CD4-positive, alpha-beta memory T cell (primary cell): ENCODE data around the gene CYP2S1. TPM values are rescaled to one million over a fixed set of nuclear protein-coding genes. Genes with fewer than 3 reads are reported as not detected.
"Not testable (repeated sequence)": the region's sequence is repeated elsewhere in the genome, so short reads cannot be mapped to it uniquely, and the experiment has no call there.

Experiments
- CTCF ChIA-PET: fragments of 350-600 bp; sonication (Branson Sonifier 250); formaldehyde crosslinking; loops from one replicate; lab custom pipeline; 2021; ENCODE audit warnings: inconsistent platforms; ENCODE audit not compliant: partially characterized antibody; lab: Charles Lee
- POLR2A ChIA-PET: fragments of 350-600 bp; sonication (Branson Sonifier 250); formaldehyde crosslinking; loops from one replicate; lab custom pipeline; 2021; ENCODE audit not compliant: partially characterized antibody; lab: Charles Lee
- DNase-seq, 5 donors: peaks; one replicate each; pipeline versions ENCODE4 v3.0.0 to v3.0.0-alpha.2; 2020 to 2022; ENCODE audit warnings: mixed read lengths in 1 of 5
- H3K27ac ChIP-seq: one replicate; pipeline ENCODE4 v1.7.0; 2013; ENCODE audit warnings: low read depth, low read length
- H3K27me3 ChIP-seq: 2 replicates; pipeline ENCODE4 v1.7.0; 2013; ENCODE audit warnings: mild to moderate bottlenecking, low read length, moderate library complexity; ENCODE audit not compliant: insufficient read depth
- H3K36me3 ChIP-seq: 2 replicates; pipeline ENCODE4 v1.7.0; 2013; ENCODE audit warnings: mild to moderate bottlenecking, low read length, moderate library complexity; ENCODE audit not compliant: insufficient read depth
- H3K4me1 ChIP-seq: 2 replicates; pipeline ENCODE4 v1.7.0; 2013; ENCODE audit warnings: mild to moderate bottlenecking, low read length, moderate library complexity; ENCODE audit not compliant: insufficient read depth
- H3K4me3 ChIP-seq, 2 donors: one replicate each; pipeline ENCODE4 v1.7.0; 2013; ENCODE audit warnings: low read length in 2 of 2, mild to moderate bottlenecking in 1 of 2
- H3K9me3 ChIP-seq, 2 donors: one replicate each; pipeline ENCODE4 v1.7.0; 2013; ENCODE audit warnings: low read length in 2 of 2, control low read depth in 1 of 2; ENCODE audit not compliant: control insufficient read depth in 1 of 2
- H3K27ac Mint-ChIP-seq, 7 donors: one replicate each; pipeline ENCODE4 v1.8.0; 2020 to 2021; ENCODE audit warnings: mixed read lengths in 7 of 7, mild to moderate bottlenecking in 6 of 7, inconsistent platforms in 3 of 7, moderate library complexity in 3 of 7
- H3K27me3 Mint-ChIP-seq, 2 donors: one replicate each; pipeline ENCODE4 v1.8.0; 2020 to 2021; ENCODE audit warnings: mixed read lengths in 2 of 2
- H3K36me3 Mint-ChIP-seq, 2 donors: one replicate each; pipeline ENCODE4 v1.8.0; 2020 to 2021; ENCODE audit warnings: mixed read lengths in 2 of 2, inconsistent platforms in 1 of 2, mild to moderate bottlenecking in 1 of 2
- H3K4me1 Mint-ChIP-seq, 4 donors: one replicate each; pipeline ENCODE4 v1.8.0; 2020 to 2021; ENCODE audit warnings: mixed read lengths in 4 of 4, mild to moderate bottlenecking in 1 of 4
- H3K4me3 Mint-ChIP-seq, 8 donors: one replicate each; pipeline ENCODE4 v1.8.0; 2020 to 2021; ENCODE audit warnings: mixed read lengths in 8 of 8, mild to moderate bottlenecking in 7 of 8, moderate library complexity in 6 of 8, inconsistent platforms in 3 of 8
- H3K9me3 Mint-ChIP-seq, 8 donors: one replicate each; pipeline ENCODE4 v1.8.0; 2020 to 2021; ENCODE audit warnings: mixed read lengths in 8 of 8, mild to moderate bottlenecking in 5 of 8, inconsistent platforms in 3 of 8, moderate library complexity in 1 of 8
- intact Hi-C: fragments of 100-400 bp; cut with micrococcal nuclease; formaldehyde crosslinking; loops from one replicate; pipeline ENCODE4 v1.15.1; 2023
- polyA plus RNA-seq, 2 donors: library from polyadenylated mRNA; unstranded; fragments of 300-500 nt; fragmentation: Illumina TruSeq; gene quantifications; one replicate each; pipeline ENCODE4 v1.2.3, GENCODE V29; 2021
- total RNA-seq, 2 experiments: library from RNA; stranded (reverse); gene quantifications; one replicate each; pipeline ENCODE4 v1.2.3, GENCODE V29; 2021

CYP2S1 gene
- total RNA-seq (under 1 TPM; 0.15 to 0.28 TPM), polyA plus RNA-seq (not detected)

GRCh38 chr19:41192574-41193429 is at the start of gene CYP2S1:
CYP2S1 (plus strand) TSS chr19:41193219; CDS start chr19:41193265, 46 bp downstream.
- ChIA-PET CTCF (no interaction called here), POLR2A (interaction anchor here (1.2 to 1.3 kb wide), 2 partner anchors 112 to 115 kb away, joined by 3 read pairs; no protein-coding TSS in a partner anchor)
- H3K4me1 Mint-ChIP-seq: peaks cover 6 to 16% (median 15%) of the 10 kb centered on the region in 4 donors
- Histone ChIP-seq H3K9me3 (no peaks in the 10 kb centered on the region), H3K4me1 (peaks cover 16% of the 10 kb centered on the region), H3K4me3 (no peak within 1 kb of the TSS), H3K36me3 (no peaks in the 10 kb centered on the region), H3K27me3 (peaks cover 20% of the 10 kb centered on the region), H3K27ac (no peak within 1 kb of the TSS)
- intact Hi-C loops: no loop called here
- H3K4me3 Mint-ChIP-seq: peak within 1 kb of the TSS in 6 of 8 donors; percentile 21 to 61 (median 46)
- peaks cover 0 to 2% (median 0%) of the 10 kb centered on the region in 8 donors for H3K9me3 Mint-ChIP-seq
- peak in 2 of 5 donors; percentile 4 to 17 for DNase-seq
- H3K36me3 Mint-ChIP-seq: no peaks in the 10 kb centered on the region
- peaks cover 33 to 40% of the 10 kb centered on the region in 2 donors for H3K27me3 Mint-ChIP-seq
- no peak within 1 kb of the TSS for H3K27ac Mint-ChIP-seq

GRCh38 chr19:41144403-41144802 is 48.6 kb upstream of the CYP2S1 start:
- no peaks in the 10 kb centered on the region for H3K36me3 ChIP-seq
- Mint-ChIP-seq H3K27ac (peak overlapping the region in 5 of 7 donors; percentile 39 to 84 (median 81)), H3K4me3 (no peak overlapping the region), H3K9me3 (peaks cover 0 to 1% (median 0%) of the 10 kb centered on the region in 8 donors), H3K36me3 (no peaks in the 10 kb centered on the region), H3K4me1 (peaks cover 0 to 2% (median under 1%) of the 10 kb centered on the region in 4 donors), H3K27me3 (peaks cover 6 to 11% of the 10 kb centered on the region in 2 donors)
- POLR2A ChIA-PET: interaction anchor here (1.0 to 1.7 kb wide), 5 partner anchors 24 to 482 kb away, joined by 3 to 11 read pairs (median 3); partner anchors contain the start of gene RAB4B
- H3K4me1 ChIP-seq: no peaks in the 10 kb centered on the region
- intact Hi-C loops: loop anchor here (1.0 to 5.0 kb wide), 5 partner anchors 17 to 366 kb away; partner anchors contain the start of gene RAB4B
- H3K27me3 ChIP-seq: no peaks in the 10 kb centered on the region
- no peaks in the 10 kb centered on the region for H3K9me3 ChIP-seq
- CTCF ChIA-PET: interaction anchor here (0.7 to 4.7 kb wide), 26 partner anchors 13 to 539 kb away, joined by 3 to 36 read pairs (median 4); partner anchors contain the start of gene CYP2B6
- H3K4me3 ChIP-seq: no peak overlapping the region
- H3K27ac ChIP-seq: no peak overlapping the region
- DNase-seq: peak; percentile 85 to 88 (median 86)

GRCh38 chr19:41149831-41150230 is 43.2 kb upstream of the CYP2S1 start:
- H3K4me1 Mint-ChIP-seq: no peaks in the 10 kb centered on the region
- intact Hi-C loops: no loop called here
- no peak for DNase-seq
- H3K9me3 ChIP-seq: no peaks in the 10 kb centered on the region
- no peaks in the 10 kb centered on the region for H3K27me3 ChIP-seq
- POLR2A ChIA-PET: no interaction called here
- H3K36me3 ChIP-seq: no peaks in the 10 kb centered on the region
- peaks cover 0 to 1% (median 0%) of the 10 kb centered on the region in 8 donors for H3K9me3 Mint-ChIP-seq
- H3K36me3 Mint-ChIP-seq: no peaks in the 10 kb centered on the region
- no peak overlapping the region for H3K4me3 Mint-ChIP-seq
- no peak overlapping the region for H3K27ac Mint-ChIP-seq
- CTCF ChIA-PET: interaction anchor here (0.7 kb wide), 2 partner anchors 447 to 488 kb away, joined by 3 to 6 read pairs; no protein-coding TSS in a partner anchor
- H3K4me1 ChIP-seq: no peaks in the 10 kb centered on the region
- H3K4me3 ChIP-seq: no peak overlapping the region
- no peak overlapping the region for H3K27ac ChIP-seq
- peaks cover 2 to 12% of the 10 kb centered on the region in 2 donors for H3K27me3 Mint-ChIP-seq

GRCh38 chr19:41150986-41151385 is 42.0 kb upstream of the CYP2S1 start:
- POLR2A ChIA-PET, H3K4me1 ChIP-seq, H3K27ac Mint-ChIP-seq, H3K27ac ChIP-seq, H3K27me3 ChIP-seq, H3K27me3 Mint-ChIP-seq, H3K36me3 ChIP-seq, H3K36me3 Mint-ChIP-seq, H3K9me3 Mint-ChIP-seq, intact Hi-C loops, H3K4me1 Mint-ChIP-seq, CTCF ChIA-PET, H3K4me3 ChIP-seq, DNase-seq, H3K9me3 ChIP-seq, H3K4me3 Mint-ChIP-seq: not testable (repeated sequence)

- peaks cover 0 to 4% of the 10 kb centered on the region in 2 donors for H3K9me3 ChIP-seq
- H3K4me3 ChIP-seq: no peak overlapping the region
- Mint-ChIP-seq H3K36me3 (no peaks in the 10 kb centered on the region), H3K27me3 (peaks cover 0 to 2% of the 10 kb centered on the region in 2 donors), H3K9me3 (peaks cover 0 to 2% (median 0%) of the 10 kb centered on the region in 8 donors), H3K4me1 (no peaks in the 10 kb centered on the region), H3K4me3 (no peak overlapping the region), H3K27ac (no peak overlapping the region)
- no peak for DNase-seq
- H3K27ac ChIP-seq: no peak overlapping the region
- POLR2A ChIA-PET: interaction anchor here (0.7 kb wide), 1 partner anchor 450 kb away, joined by 3 read pairs; no protein-coding TSS in a partner anchor
- H3K27me3 ChIP-seq: no peaks in the 10 kb centered on the region
- CTCF ChIA-PET: no interaction called here
- intact Hi-C loops: no loop called here
- H3K4me1 ChIP-seq: no peaks in the 10 kb centered on the region
- H3K36me3 ChIP-seq: no peaks in the 10 kb centered on the region
Measured at GRCh38 chr19:41154060-41154459, 39.0 kb upstream of the CYP2S1 start.

GRCh38 chr19:41156207-41156606 is 36.8 kb upstream of the CYP2S1 start:
- Histone ChIP-seq H3K36me3 (no peaks in the 10 kb centered on the region), H3K4me3 (no peak overlapping the region), H3K9me3 (peaks cover 0 to 4% of the 10 kb centered on the region in 2 donors), H3K4me1 (no peaks in the 10 kb centered on the region), H3K27me3 (no peaks in the 10 kb centered on the region), H3K27ac (no peak overlapping the region)
- Mint-ChIP-seq H3K27me3 (peaks cover 0 to 2% of the 10 kb centered on the region in 2 donors), H3K9me3 (peaks cover 0 to 2% (median 0%) of the 10 kb centered on the region in 8 donors), H3K36me3 (no peaks in the 10 kb centered on the region), H3K27ac (no peak overlapping the region), H3K4me3 (no peak overlapping the region), H3K4me1 (no peaks in the 10 kb centered on the region)
- DNase-seq: no peak
- ChIA-PET POLR2A (no interaction called here), CTCF (no interaction called here)
- intact Hi-C loops: no loop called here

- Histone ChIP-seq H3K36me3 (no peaks in the 10 kb centered on the region), H3K27ac (no peak overlapping the region), H3K4me3 (no peak overlapping the region), H3K27me3 (no peaks in the 10 kb centered on the region), H3K9me3 (peaks cover 0 to 4% of the 10 kb centered on the region in 2 donors), H3K4me1 (no peaks in the 10 kb centered on the region)
- CTCF ChIA-PET: interaction anchor here (1.0 kb wide), 1 partner anchor 16 kb away, joined by 4 read pairs; no protein-coding TSS in a partner anchor
- Mint-ChIP-seq H3K9me3 (peaks cover 0 to 2% (median 0%) of the 10 kb centered on the region in 8 donors), H3K27me3 (no peaks in the 10 kb centered on the region), H3K4me3 (no peak overlapping the region), H3K36me3 (no peaks in the 10 kb centered on the region), H3K4me1 (no peaks in the 10 kb centered on the region), H3K27ac (no peak overlapping the region)
- intact Hi-C loops: no loop called here
- no peak for DNase-seq
- POLR2A ChIA-PET: no interaction called here
Measured at GRCh38 chr19:41159881-41160280, 33.1 kb upstream of the CYP2S1 start.
